Measurements from ENCODE around the gene ATF2.

ATF2 gene, protein sequence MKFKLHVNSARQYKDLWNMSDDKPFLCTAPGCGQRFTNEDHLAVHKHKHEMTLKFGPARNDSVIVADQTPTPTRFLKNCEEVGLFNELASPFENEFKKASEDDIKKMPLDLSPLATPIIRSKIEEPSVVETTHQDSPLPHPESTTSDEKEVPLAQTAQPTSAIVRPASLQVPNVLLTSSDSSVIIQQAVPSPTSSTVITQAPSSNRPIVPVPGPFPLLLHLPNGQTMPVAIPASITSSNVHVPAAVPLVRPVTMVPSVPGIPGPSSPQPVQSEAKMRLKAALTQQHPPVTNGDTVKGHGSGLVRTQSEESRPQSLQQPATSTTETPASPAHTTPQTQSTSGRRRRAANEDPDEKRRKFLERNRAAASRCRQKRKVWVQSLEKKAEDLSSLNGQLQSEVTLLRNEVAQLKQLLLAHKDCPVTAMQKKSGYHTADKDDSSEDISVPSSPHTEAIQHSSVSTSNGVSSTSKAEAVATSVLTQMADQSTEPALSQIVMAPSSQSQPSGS

GRCh38 chr2:175167792-175168563, at the start of gene ATF2:
Gene ATF2 (minus strand): TSS chr2:175168203. CDS start chr2:175136443, 31,760 bp downstream.
- no peaks in the 10 kb centered on the region for H3K27me3 ChIP-seq (ENCODE audit: control insufficient read depth, insufficient read depth, low read length)
- H3K4me3 ChIP-seq (ENCODE audit: low read length) = peak within 1 kb of the TSS; percentile 100
- no peaks in the 10 kb centered on the region for H3K36me3 ChIP-seq (ENCODE audit: control insufficient read depth, insufficient read depth, low read length)
- peak within 1 kb of the TSS; percentile 95 for H3K9ac ChIP-seq (ENCODE audit: low read length)
- no peaks in the 10 kb centered on the region for H3K9me3 ChIP-seq (ENCODE audit: control insufficient read depth, low read length)
- H3K4me1 ChIP-seq (ENCODE audit: control insufficient read depth, insufficient read depth, low read length) = no peaks in the 10 kb centered on the region

DNA sequence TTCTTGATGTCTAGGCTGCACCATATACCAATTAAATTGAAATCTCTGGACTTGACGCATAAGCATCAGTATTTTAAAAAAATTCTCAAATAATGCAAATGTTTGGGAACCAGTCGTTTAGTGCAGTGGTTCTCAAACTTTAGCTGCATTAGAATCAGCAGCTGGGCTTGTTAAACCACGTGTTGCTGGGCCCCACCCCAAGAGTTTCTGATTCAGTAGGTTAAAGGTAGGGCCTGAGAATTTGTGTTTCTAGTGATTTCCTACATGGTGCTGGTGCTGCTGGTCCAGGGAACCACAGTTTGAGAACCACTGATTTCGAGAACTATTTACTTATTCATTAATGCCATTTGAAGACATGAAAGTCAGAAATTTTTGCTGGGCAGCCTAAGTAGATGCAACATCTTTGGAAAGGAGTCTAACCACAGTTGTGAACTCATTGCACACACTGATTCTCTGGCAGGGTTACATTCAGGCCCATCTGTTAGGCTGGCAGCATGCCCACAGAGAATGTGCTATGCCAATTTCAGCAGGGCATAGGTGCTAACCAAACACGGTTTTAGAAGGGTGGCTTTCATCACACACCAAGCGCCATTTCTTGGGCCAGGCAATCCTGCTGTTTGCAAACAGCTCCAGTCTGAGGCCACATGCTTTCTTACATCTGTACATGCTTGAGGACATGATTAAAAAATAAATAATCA, 39.9 kb upstream of the ATF2 start:
- H3K4me1 ChIP-seq (ENCODE audit: control insufficient read depth, insufficient read depth, low read length) = no peaks in the 10 kb centered on the region
- H3K4me3 ChIP-seq (ENCODE audit: low read length) = no peak overlapping the region
- H3K36me3 ChIP-seq (ENCODE audit: control insufficient read depth, insufficient read depth, low read length) = no peaks in the 10 kb centered on the region
- H3K9ac ChIP-seq (ENCODE audit: low read length) = no peak overlapping the region
- H3K9me3 ChIP-seq (ENCODE audit: control insufficient read depth, low read length) = no peaks in the 10 kb centered on the region
- H3K27me3 ChIP-seq (ENCODE audit: control insufficient read depth, insufficient read depth, low read length) = no peaks in the 10 kb centered on the region

DNA sequence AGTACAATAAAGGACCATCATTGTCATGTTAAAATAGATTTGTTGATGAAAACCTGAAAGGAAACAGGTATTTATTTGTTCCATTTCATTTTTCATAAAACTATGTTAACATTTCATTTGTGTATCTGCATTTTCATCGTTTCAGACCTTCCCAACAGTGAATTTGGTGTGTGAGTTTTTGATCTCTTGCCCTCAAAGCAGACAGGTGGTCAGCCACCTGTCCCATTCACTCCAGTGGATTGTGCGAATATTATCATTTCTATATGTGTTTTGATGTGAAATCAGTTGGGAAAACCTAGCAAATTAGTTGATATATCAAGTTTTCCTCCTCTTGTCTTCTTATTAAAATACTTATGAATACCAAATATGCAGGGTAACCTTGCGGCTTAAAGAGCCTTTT, 38.9 kb upstream of the ATF2 start:
- Histone ChIP-seq H3K4me1 (ENCODE audit: control insufficient read depth, insufficient read depth, low read length) (no peaks in the 10 kb centered on the region), H3K36me3 (ENCODE audit: control insufficient read depth, insufficient read depth, low read length) (no peaks in the 10 kb centered on the region), H3K27me3 (ENCODE audit: control insufficient read depth, insufficient read depth, low read length) (peaks cover 3% of the 10 kb centered on the region), H3K9me3 (ENCODE audit: control insufficient read depth, low read length) (no peaks in the 10 kb centered on the region), H3K4me3 (ENCODE audit: low read length) (no peak overlapping the region), H3K9ac (ENCODE audit: low read length) (no peak overlapping the region)

DNA sequence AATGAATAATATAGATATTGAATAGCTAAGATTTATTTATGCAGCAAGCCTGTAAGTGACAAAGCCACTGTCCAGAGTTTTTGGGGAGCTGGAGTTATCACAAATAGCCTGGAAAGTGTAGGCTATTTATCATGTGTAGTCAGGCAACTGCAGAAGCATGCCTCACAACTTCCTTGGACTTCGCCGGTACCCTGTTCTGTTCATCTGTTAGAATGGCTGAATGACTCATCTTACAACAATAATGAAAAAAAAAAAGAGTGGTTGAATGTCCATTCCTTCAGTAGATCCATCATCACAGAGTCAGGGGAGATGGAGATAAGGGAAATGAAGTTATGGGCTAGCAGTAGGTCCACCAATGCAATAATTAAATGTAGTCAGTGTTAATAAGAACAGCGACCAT, 37.5 kb upstream of the ATF2 start:
- Histone ChIP-seq H3K4me3 (ENCODE audit: low read length) (no peak overlapping the region), H3K9ac (ENCODE audit: low read length) (no peak overlapping the region), H3K36me3 (ENCODE audit: control insufficient read depth, insufficient read depth, low read length) (no peaks in the 10 kb centered on the region), H3K4me1 (ENCODE audit: control insufficient read depth, insufficient read depth, low read length) (no peaks in the 10 kb centered on the region), H3K27me3 (ENCODE audit: control insufficient read depth, insufficient read depth, low read length) (peaks cover 3% of the 10 kb centered on the region), H3K9me3 (ENCODE audit: control insufficient read depth, low read length) (no peaks in the 10 kb centered on the region)

DNA sequence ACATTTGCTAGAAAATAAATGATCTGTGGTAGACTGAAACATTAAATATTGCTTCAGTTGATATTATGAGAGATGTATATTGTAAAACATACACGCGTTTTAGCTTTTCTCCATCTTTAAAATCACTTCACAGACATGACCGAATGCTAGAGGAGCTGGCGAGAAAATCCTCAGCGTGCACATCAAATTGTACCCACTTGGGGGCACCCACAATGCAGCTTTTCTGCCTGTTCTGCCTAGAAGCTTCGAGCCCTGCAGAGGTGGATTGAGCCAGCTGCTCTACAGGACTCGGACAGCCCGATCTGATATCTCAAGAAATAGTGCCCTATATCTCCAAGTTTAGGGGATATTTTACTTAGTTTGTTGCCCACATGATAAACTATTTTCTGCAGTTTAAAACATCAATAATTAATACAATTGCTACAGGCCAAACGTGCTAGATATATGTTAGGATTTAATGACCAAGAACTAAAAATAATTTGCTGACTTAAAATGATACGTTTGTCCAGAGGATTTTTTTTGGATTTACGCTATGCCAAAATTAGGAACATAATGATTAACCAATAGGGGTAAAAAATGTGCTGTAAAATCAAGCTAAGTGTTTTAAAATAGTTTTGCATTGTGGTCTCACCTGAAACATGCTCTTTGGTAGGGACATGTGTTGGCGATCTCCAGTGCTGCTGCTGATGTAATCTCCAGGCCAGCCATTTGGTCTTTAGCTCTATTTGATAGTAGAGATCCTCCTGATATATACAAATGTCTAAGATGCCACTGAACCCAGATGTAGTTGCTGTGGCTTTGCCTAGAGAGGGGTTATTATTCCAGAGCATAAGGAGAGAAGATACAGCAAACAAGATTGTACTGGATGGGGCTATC, 35.9 kb upstream of the ATF2 start:
- no peaks in the 10 kb centered on the region for H3K9me3 ChIP-seq (ENCODE audit: control insufficient read depth, low read length)
- H3K36me3 ChIP-seq (ENCODE audit: control insufficient read depth, insufficient read depth, low read length) = no peaks in the 10 kb centered on the region
- no peaks in the 10 kb centered on the region for H3K4me1 ChIP-seq (ENCODE audit: control insufficient read depth, insufficient read depth, low read length)
- H3K27me3 ChIP-seq (ENCODE audit: control insufficient read depth, insufficient read depth, low read length) = peaks cover 3% of the 10 kb centered on the region
- H3K9ac ChIP-seq (ENCODE audit: low read length) = no peak overlapping the region
- no peak overlapping the region for H3K4me3 ChIP-seq (ENCODE audit: low read length)

DNA sequence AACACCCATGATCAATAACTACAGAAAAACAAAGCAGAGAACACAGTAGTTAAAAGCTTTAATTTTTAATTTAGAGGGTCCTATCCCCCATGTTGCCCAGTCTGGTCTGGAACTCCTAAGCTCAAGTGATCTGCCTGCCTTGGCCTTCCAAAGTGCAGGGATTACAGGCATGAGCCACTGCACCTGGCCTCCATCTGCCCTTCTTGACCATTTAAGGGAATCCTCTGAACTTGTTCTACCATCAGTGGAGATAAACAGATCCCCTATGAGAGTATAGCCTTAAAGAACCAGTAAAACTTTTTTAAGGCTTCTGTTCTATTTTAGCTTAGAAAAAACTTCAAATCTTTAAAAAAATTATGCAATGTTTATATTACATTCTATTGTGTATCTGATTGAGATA, 27.0 kb upstream of the ATF2 start:
- Histone ChIP-seq H3K9ac (ENCODE audit: low read length) (no peak overlapping the region), H3K4me1 (ENCODE audit: control insufficient read depth, insufficient read depth, low read length) (no peaks in the 10 kb centered on the region), H3K36me3 (ENCODE audit: control insufficient read depth, insufficient read depth, low read length) (no peaks in the 10 kb centered on the region), H3K9me3 (ENCODE audit: control insufficient read depth, low read length) (no peaks in the 10 kb centered on the region), H3K27me3 (ENCODE audit: control insufficient read depth, insufficient read depth, low read length) (no peaks in the 10 kb centered on the region), H3K4me3 (ENCODE audit: low read length) (no peak overlapping the region)

DNA sequence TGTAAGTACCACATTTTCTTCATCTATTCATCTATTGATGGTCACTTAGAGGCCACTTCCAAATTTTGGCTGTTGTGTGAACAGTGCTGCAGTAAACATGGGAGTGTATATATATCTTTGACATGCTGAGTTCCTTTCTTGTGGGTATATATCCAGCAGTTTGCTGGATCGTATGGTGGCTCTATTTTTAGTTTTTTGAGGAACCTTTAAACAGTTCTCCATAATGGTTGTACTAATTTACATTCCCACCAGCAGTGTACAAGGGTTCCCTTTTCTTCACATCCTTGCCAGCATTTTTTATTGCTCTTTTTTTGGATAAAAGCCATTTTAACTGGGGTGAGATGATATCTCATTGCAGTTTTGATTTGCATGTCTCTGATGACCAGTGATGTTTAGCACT, 20.8 kb upstream of the ATF2 start:
- H3K4me1 ChIP-seq (ENCODE audit: control insufficient read depth, insufficient read depth, low read length) = no peaks in the 10 kb centered on the region
- H3K27me3 ChIP-seq (ENCODE audit: control insufficient read depth, insufficient read depth, low read length) = no peaks in the 10 kb centered on the region
- H3K36me3 ChIP-seq (ENCODE audit: control insufficient read depth, insufficient read depth, low read length) = no peaks in the 10 kb centered on the region
- no peak overlapping the region for H3K4me3 ChIP-seq (ENCODE audit: low read length)
- H3K9me3 ChIP-seq (ENCODE audit: control insufficient read depth, low read length) = no peaks in the 10 kb centered on the region
- H3K9ac ChIP-seq (ENCODE audit: low read length) = no peak overlapping the region

- Histone ChIP-seq H3K4me3 (ENCODE audit: low read length) (no peak overlapping the region), H3K9me3 (ENCODE audit: control insufficient read depth, low read length) (no peaks in the 10 kb centered on the region), H3K9ac (ENCODE audit: low read length) (no peak overlapping the region), H3K4me1 (ENCODE audit: control insufficient read depth, insufficient read depth, low read length) (no peaks in the 10 kb centered on the region), H3K27me3 (ENCODE audit: control insufficient read depth, insufficient read depth, low read length) (no peaks in the 10 kb centered on the region), H3K36me3 (ENCODE audit: control insufficient read depth, insufficient read depth, low read length) (no peaks in the 10 kb centered on the region)
These were observed 19.4 kb upstream of the ATF2 start for GRCh38 chr2:175187378-175187777.

DNA sequence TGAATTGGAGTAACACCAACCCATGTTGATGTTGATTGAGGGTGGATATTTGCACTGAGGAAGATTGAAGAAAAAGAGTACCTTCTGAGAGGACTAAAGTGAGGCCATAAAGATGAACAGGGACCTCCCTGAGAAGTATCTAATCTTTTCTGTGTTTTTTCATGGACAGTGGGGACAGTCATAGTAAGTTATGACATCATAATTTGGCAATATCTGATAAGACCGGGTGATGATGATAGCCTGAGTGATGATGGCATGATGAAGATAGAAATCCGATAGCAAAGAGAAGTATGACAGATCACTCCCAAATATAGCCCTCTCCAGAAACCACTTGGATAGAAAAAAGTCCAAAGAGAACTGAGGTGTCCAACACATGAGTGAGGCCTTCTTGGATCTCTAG, 15.7 kb upstream of the ATF2 start:
- no peaks in the 10 kb centered on the region for H3K36me3 ChIP-seq (ENCODE audit: control insufficient read depth, insufficient read depth, low read length)
- no peaks in the 10 kb centered on the region for H3K9me3 ChIP-seq (ENCODE audit: control insufficient read depth, low read length)
- H3K27me3 ChIP-seq (ENCODE audit: control insufficient read depth, insufficient read depth, low read length) = no peaks in the 10 kb centered on the region

DNA sequence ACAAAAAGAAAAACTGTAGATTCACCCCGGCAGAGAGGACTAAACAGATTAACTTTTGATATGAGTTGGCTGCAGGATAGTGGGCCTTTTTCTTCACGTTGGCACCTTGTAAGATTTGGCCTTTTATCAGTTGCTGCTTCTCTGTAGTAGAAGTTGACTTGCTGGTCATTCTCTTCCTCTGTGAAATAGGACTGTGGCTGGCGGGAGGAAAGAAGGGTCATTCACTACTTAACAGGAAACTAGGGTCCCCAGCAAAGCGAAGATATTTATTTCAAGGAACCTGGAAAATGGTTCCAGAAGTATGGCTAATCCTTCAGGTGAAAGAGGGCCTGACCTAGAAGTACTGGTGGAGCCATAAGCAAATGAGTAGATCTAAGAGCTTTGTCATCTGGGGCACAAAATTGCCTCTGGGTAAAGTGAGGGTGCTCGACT, 13.9 kb upstream of the ATF2 start:
- Histone ChIP-seq H3K9ac (ENCODE audit: low read length) (peak overlapping the region; percentile 98), H3K9me3 (ENCODE audit: control insufficient read depth, low read length) (no peaks in the 10 kb centered on the region), H3K36me3 (ENCODE audit: control insufficient read depth, insufficient read depth, low read length) (no peaks in the 10 kb centered on the region), H3K4me3 (ENCODE audit: low read length) (peak overlapping the region; percentile 93), H3K4me1 (ENCODE audit: control insufficient read depth, insufficient read depth, low read length) (peaks cover 5% of the 10 kb centered on the region), H3K27me3 (ENCODE audit: control insufficient read depth, insufficient read depth, low read length) (no peaks in the 10 kb centered on the region)

More for the DNA sequence above, 15.7 kb upstream of the ATF2 start:
- H3K9ac ChIP-seq (ENCODE audit: low read length) = no peak overlapping the region
- peaks cover 5% of the 10 kb centered on the region for H3K4me1 ChIP-seq (ENCODE audit: control insufficient read depth, insufficient read depth, low read length)
- H3K4me3 ChIP-seq (ENCODE audit: low read length) = no peak overlapping the region

DNA sequence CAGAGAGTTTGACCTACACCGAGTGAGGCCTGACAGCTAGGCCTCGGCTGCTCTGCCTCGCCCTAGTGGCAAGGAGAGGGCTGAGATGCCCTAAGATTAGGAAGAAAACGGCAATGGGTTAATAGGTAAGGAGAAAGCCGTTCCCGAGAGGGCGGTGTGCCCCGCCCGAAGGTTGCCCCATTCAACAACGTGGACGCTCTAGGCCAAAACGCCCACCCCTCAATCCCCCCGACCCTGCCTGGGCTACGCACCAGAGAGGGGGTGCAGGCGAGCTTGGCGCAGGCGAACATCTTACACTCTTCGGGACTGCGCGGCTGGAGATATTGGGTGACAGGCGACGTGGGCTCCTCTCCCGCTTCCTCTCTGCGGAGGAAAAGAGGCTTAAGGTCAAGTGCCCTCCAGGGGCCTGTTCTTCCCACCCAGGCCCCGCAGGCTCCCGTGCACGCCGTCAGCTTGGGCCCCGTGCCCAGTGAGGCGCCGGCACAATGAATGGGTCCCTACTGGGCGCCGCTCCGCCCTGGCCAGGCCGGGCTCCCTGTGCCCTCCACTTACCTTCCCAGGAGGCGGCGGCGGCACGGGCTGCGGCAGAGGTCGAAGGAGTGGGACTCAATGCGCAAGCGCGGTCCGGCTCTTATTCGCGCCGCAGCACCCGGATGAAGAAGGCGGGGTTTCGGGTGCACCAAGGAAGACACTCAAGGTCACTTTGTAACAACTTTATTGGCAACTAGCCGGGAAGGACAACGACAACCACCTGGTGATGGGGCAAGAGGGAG, 13.3 kb upstream of the ATF2 start, which contains the start of gene ATP5MC3:
TSS of gene ATP5MC3 (minus strand) at position 607 of the 773 bp plus-strand sequence. CDS start at position 290, 317 bp downstream.
- H3K4me1 ChIP-seq (ENCODE audit: control insufficient read depth, insufficient read depth, low read length) = peaks cover 5% of the 10 kb centered on the region
- H3K36me3 ChIP-seq (ENCODE audit: control insufficient read depth, insufficient read depth, low read length) = no peaks in the 10 kb centered on the region

More for the DNA sequence above, 13.3 kb upstream of the ATF2 start, which contains the start of gene ATP5MC3:
- no peaks in the 10 kb centered on the region for H3K27me3 ChIP-seq (ENCODE audit: control insufficient read depth, insufficient read depth, low read length)
- peak within 1 kb of the TSS; percentile 98 for H3K9ac ChIP-seq (ENCODE audit: low read length)
- no peaks in the 10 kb centered on the region for H3K9me3 ChIP-seq (ENCODE audit: control insufficient read depth, low read length)
- H3K4me3 ChIP-seq (ENCODE audit: low read length) = peak within 1 kb of the TSS; percentile 93

All from mucosa of stomach (tissue), 1 donor.